Measurements from ENCODE around the gene EGFR.

EGFR gene

DNA sequence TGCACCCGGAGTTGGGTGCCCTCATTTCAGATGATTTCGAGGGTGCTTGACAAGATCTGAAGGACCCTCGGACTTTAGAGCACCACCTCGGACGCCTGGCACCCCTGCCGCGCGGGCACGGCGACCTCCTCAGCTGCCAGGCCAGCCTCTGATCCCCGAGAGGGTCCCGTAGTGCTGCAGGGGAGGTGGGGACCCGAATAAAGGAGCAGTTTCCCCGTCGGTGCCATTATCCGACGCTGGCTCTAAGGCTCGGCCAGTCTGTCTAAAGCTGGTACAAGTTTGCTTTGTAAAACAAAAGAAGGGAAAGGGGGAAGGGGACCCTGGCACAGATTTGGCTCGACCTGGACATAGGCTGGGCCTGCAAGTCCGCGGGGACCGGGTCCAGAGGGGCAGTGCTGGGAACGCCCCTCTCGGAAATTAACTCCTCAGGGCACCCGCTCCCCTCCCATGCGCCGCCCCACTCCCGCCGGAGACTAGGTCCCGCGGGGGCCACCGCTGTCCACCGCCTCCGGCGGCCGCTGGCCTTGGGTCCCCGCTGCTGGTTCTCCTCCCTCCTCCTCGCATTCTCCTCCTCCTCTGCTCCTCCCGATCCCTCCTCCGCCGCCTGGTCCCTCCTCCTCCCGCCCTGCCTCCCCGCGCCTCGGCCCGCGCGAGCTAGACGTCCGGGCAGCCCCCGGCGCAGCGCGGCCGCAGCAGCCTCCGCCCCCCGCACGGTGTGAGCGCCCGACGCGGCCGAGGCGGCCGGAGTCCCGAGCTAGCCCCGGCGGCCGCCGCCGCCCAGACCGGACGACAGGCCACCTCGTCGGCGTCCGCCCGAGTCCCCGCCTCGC is at the start of gene EGFR:
TSS of gene EGFR (plus strand) at position 657 of the 830 bp plus-strand sequence. CDS start 261 bp downstream, outside the sequence.
- DNase-seq (ENCODE audit: low read depth, low spot score): peak; percentile 64

DNA sequence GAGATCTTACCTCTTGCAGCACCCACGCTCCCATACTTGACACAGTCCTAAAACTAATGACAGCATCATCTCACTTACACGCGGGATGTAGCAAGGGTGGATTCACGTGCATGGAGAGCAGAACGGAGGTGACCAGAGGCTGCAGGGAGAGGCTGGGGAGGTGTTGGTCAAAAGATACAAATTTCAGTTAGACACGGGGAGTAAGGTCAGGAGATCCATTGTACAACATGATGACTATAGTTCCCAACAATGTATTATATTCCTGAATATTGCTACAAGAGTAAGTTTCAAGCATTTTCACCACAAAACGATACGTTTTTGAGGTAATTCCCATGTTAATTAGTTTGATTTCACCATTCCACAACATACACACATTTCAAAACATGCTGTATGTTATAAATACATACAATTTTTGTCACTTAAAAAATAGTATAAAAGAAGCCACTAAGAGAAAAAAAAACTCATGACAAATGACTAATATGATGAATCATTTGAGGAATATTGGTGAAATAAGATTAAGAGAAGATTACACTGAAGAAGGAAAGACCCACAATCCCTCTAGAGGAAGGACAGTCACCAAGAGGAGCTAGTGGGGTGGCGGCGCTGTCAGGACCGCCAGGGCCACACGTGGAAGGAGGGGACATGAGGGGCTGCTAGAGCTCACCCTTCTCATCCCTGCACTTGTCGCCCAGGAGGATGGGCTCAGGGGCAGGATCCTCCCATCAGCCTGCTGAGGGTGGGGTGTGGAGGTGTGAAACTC is 49.4 kb upstream of the EGFR start:
- no peak for DNase-seq (ENCODE audit: low read depth, low spot score)

- DNase-seq (ENCODE audit: low read depth, low spot score): no peak
These were observed 46.0 kb upstream of the EGFR start for GRCh38 chr7:54972733-54973294.

- DNase-seq (ENCODE audit: low read depth, low spot score): no peak
These were observed 40.3 kb upstream of the EGFR start for GRCh38 chr7:54978364-54979116.

DNA sequence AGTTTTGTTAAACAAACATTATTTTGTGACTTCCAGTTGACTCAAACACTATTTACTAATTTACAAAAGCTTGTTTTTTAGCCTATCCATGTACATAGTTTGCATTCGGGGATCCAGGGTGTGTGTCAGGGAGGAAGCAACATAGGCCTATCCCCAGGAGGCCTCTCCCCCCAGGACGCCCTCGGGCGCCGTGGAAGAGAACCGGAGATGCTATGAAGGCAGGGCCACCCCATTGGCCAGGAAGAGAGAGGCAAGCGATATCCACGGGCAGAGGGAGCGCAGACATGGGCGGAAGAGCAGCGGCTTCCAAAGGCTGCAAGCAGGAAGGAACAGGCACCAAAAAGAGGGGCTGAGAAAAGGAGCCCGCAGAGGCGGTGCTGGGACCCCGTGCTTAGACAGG is 38.3 kb upstream of the EGFR start:
- no peak for DNase-seq (ENCODE audit: low read depth, low spot score)

GRCh38 chr7:54981913-54982312 is 36.9 kb upstream of the EGFR start:
- DNase-seq (ENCODE audit: low read depth, low spot score): no peak

GRCh38 chr7:54985426-54986330 is 33.1 kb upstream of the EGFR start:
- no peak for DNase-seq (ENCODE audit: low read depth, low spot score)

DNA sequence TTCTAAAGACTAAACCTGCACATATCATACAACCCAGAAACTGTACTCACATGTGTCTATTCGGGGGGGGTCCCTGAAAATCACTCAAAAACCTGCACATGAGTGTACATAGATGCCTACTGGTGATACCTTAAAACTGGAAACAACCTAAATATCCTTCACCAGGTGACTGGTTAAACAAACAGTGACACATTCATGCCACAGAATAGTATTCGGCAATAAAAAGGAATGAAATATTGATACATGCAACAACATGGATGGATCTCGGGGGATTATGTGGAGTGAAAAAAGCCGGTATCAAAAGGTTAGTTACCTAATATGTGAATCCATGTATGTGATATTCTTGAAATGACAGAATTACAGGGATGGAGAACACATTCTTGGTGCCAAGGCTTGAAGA is 32.1 kb upstream of the EGFR start:
- no peak for DNase-seq (ENCODE audit: low read depth, low spot score)

- no peak for DNase-seq (ENCODE audit: low read depth, low spot score)
These were observed 31.0 kb upstream of the EGFR start for GRCh38 chr7:54987772-54988171.

- no peak for DNase-seq (ENCODE audit: low read depth, low spot score)
These were observed 30.3 kb upstream of the EGFR start for GRCh38 chr7:54988516-54988915.

DNA sequence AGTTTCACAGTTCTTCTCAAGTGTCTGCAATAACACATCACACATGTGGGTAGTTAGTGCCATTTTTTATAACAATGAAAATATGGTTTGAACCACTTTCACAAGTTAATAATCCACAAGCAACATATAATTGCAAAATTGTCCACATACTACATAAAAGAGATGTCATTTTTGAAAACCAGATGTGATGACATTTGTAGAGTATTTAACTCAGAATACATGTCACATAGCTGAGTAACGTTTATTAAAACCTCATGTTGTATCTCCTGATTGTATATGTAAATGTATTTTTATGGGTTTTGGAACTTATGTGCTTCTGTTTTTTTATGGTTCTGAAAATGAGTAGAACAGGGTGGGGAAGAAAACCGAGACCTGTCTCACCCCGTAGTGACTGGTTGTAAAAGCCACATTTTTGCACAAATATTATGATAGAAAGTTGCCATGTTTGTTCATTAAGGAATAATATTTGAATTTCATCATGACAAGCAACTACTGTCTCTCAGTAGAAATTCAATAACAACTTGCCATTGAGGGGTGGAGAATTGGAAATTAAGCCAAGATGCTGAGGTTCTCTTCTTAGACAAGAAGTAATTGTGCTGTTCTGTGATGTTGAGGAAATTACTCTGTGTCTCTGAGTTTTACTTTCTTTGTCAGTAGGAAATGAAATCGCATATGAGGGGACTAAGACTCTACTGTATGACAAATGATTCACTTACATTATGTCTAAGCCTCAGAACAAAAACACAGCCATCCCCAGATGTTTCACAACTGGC is 29.2 kb upstream of the EGFR start:
- no peak for DNase-seq (ENCODE audit: low read depth, low spot score)

DNA sequence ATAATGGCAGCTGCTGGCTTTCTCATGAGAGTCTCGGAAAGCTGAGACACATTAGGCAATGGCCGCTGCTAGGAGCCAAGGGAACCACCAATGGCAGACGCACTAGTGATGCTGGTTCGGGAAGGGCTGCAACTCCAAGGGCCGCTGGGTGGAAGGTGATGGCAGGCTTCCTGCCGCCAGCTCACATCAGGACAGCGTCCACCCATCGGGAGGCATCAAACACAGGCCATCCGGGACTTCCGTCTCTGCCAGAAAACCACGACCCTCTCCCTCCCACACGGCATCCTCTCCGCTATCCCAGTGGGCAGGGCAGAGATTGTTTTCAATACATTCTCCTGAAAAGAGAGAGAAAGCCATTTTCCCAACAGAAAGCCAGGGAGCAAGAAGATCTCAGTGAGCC is 27.5 kb upstream of the EGFR start:
- no peak for DNase-seq (ENCODE audit: low read depth, low spot score)

DNA sequence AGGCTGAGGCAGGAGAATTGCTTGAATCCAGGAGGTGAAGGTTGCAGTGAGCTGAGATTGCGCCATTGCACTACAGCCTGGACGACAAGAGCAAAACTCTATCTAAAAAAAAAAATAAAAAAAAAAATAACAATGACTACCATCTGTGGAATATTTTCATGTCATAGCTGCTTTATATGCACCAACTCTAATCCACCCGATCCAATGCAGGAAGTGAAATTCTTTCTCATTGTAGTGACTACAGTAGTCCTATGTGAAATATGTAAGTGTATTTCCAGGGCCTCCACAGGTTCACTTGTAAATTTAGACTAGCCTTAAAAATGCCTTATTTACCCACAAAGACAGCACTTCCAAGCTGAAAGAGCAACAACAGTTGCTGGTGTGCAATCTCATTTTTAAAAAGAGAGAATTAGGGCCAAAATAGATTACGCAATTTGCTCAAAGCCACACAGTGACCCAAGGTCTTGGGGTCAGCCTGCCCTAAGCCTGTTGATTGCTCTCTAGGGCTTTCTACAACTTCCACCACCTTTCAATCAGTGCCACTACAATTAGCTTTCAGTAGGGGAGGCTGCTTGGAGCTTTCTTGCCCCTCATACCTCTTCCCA is 25.8 kb upstream of the EGFR start:
- DNase-seq (ENCODE audit: low read depth, low spot score): no peak

DNA sequence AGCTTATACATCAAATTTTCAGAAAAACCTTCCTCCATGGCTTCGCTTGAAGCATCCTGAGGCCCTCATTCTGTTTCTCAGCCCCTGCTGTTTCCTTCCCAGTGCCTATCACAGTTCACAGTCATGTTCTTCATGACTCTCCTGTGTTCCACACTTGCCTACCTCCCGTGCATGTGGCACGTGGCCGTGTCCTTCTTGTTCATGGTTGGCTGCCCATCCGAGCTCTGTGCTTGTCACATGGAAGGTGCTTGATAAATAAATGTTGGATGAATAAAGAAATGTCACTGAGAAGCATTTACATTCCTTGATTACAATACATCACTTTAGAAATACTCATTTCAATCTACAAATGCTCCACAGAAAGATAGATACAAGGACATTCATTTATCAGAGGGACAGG is 23.7 kb upstream of the EGFR start:
- no peak for DNase-seq (ENCODE audit: low read depth, low spot score)

- no peak for DNase-seq (ENCODE audit: low read depth, low spot score)
These were observed 23.0 kb upstream of the EGFR start for GRCh38 chr7:54995610-54996363.

GRCh38 chr7:54996391-54996790 is 22.4 kb upstream of the EGFR start:
- no peak for DNase-seq (ENCODE audit: low read depth, low spot score)

GRCh38 chr7:55004579-55004978 is 14.2 kb upstream of the EGFR start:
- DNase-seq (ENCODE audit: low read depth, low spot score): no peak

DNA sequence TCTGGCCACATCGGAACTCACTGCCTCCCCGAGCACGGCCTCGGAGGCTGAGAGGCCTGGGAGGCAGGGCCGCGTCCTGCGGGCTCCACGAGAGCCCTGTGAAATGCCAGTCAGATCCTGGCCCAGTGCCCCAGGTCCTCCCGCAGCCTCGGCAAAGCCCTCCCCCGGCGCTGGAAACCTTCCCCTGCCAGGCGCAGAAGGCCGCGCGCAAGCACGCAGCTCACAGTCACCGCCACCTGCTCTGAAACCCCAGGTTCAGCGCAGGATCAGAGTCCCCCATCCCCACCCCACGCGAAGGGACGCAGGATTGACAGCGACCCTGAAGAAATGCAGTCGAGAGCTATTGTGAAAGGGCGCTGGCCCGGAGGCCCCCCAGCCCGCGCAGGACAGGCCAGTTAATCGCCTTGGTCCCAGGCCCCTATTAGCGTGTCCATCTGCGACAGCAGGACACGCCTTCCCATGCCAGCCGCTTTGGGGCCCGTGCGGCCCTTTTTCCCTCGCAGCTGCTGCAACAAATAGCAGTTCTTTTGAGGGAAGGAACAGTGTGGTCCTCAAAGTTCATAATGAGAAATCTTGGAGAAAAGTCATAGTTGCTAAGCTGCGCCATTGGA is 13.5 kb upstream of the EGFR start:
- DNase-seq (ENCODE audit: low read depth, low spot score): no peak

DNA sequence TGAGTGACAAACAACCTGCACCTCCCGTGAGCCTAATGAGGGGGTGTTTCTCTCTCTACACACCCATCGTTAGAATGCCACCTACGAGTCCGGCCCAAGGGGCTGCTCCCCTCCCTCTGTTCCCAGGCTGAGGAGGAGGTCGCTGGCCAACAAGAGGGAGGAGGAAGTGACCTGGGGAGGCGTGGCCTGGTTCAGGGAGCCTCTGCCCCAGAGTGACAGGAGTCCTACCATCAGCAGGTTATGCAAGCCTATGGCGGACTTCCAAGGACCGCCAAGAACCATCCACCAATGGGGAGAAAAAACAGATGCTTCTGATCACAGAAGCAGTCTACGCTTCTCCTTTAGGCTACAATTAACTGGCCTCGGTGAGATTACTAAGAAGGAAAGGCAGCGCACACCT is 12.3 kb upstream of the EGFR start:
- no peak for DNase-seq (ENCODE audit: low read depth, low spot score)

All from smooth muscle cell of the brain vasculature (primary cell).